SK-N-SH (cell line): ENCODE measurements around the gene ANKRD44. TPM values are rescaled to one million over a fixed set of nuclear protein-coding genes. Genes with fewer than 3 reads are reported as not detected.
A peak's percentile ranks its signal among the peaks of the same experiment; 100 is the strongest.

ENCODE experiments used
- CTCF ChIA-PET: fragments of 300-600, 350-600 bp; formaldehyde crosslinking; extraction: SDS; loops from one replicate; lab custom pipeline; 2021; lab: Yijun Ruan, JAX
- POLR2A ChIA-PET: fragments of 350-600 bp; sonication (Branson Sonifier 250); formaldehyde crosslinking; extraction: SDS; loops from one replicate; lab custom pipeline; 2020; ENCODE audit warnings: antibody characterized with exemption, inconsistent platforms; lab: Yijun Ruan, JAX
- DNase-seq: peaks from one replicate; pipeline ENCODE4 v3.0.0; 2012
- H2AFZ ChIP-seq: fragments of 200-600 bp; sonication (generic); 2 replicates; pipeline ENCODE4 v1.8.1; 2016; ENCODE audit warnings: antibody characterized with exemption, mild to moderate bottlenecking, low read depth
- H3F3A ChIP-seq: fragments of 200-600 bp; sonication (generic); replicated peaks from 2 replicates; pipeline ENCODE3; 2016; ENCODE audit warnings: antibody characterized with exemption, mild to moderate bottlenecking; ENCODE audit not compliant: insufficient read depth
- H3K27ac ChIP-seq, 2 experiments: fragments of 200-500 bp in 1 of 2; fragments of 200-600 bp in 1 of 2; sonication (Bioruptor generic) in 1 of 2; sonication (generic), shearing (Covaris generic) in 1 of 2; 2 replicates each; pipeline versions ENCODE4 v1.5.1 to v1.6.1; 2014 to 2016; ENCODE audit warnings: low read depth in 2 of 2, inconsistent platforms in 1 of 2, low read length in 1 of 2, mild to moderate bottlenecking in 1 of 2, mixed read lengths in 1 of 2
- H3K27me3 ChIP-seq: fragments of 200-600 bp; sonication (generic), shearing (Covaris generic); 2 replicates; pipeline ENCODE4 v1.6.1; 2016; ENCODE audit warnings: mixed run types; ENCODE audit not compliant: insufficient read depth
- H3K36me3 ChIP-seq, 2 experiments: fragments of 200-500 bp in 1 of 2; fragments of 200-600 bp in 1 of 2; sonication (Bioruptor generic) in 1 of 2; sonication (generic) in 1 of 2; replicated peaks in 1 of 2; 2 replicates each; pipeline versions ENCODE3 to v1.5.1; 2014 to 2016; ENCODE audit warnings: low read length in 1 of 2, mild to moderate bottlenecking in 1 of 2; ENCODE audit not compliant: insufficient read depth in 2 of 2, control insufficient read depth in 1 of 2
- H3K4me1 ChIP-seq, 2 experiments: fragments of 200-500 bp in 1 of 2; fragments of 200-600 bp in 1 of 2; sonication (Bioruptor generic) in 1 of 2; sonication (generic), shearing (Covaris generic) in 1 of 2; 2 replicates each; pipeline versions ENCODE4 v1.5.1 to v1.6.1; 2014 to 2016; ENCODE audit warnings: low read depth in 1 of 2, low read length in 1 of 2, mixed run types in 1 of 2; ENCODE audit not compliant: insufficient read depth in 2 of 2, control insufficient read depth in 1 of 2
- H3K4me2 ChIP-seq: fragments of 200-600 bp; sonication (generic), shearing (Covaris generic); 2 replicates; pipeline ENCODE4 v1.6.1; 2017; ENCODE audit warnings: mixed run types
- H3K4me3 ChIP-seq, 2 experiments: fragments of 200-500 bp in 1 of 2; fragments of 200-600 bp in 1 of 2; sonication (Bioruptor generic) in 1 of 2; sonication (generic), shearing (Covaris generic) in 1 of 2; 2 replicates each; pipeline versions ENCODE4 v1.5.1 to v1.8.1; 2014 to 2016; ENCODE audit warnings: low read depth in 2 of 2, inconsistent platforms in 1 of 2, low read length in 1 of 2, mild to moderate bottlenecking in 1 of 2, mixed read lengths in 1 of 2, moderate library complexity in 1 of 2
- H3K79me2 ChIP-seq: fragments of 200-600 bp; sonication (generic); 2 replicates; pipeline ENCODE4 v1.8.1; 2017; ENCODE audit warnings: mild to moderate bottlenecking; ENCODE audit not compliant: insufficient read depth
- H3K9ac ChIP-seq: fragments of 200-600 bp; sonication (generic); 2 replicates; pipeline ENCODE4 v1.6.1; 2017; ENCODE audit warnings: mixed run types
- H3K9me2 ChIP-seq: fragments of 200-600 bp; sonication (generic); 2 replicates; pipeline ENCODE4 v1.6.1; 2017; ENCODE audit warnings: mixed run types
- H3K9me3 ChIP-seq: fragments of 200-600 bp; sonication (generic); 2 replicates; pipeline ENCODE4 v1.6.1; 2017; ENCODE audit warnings: mixed run types, mild to moderate bottlenecking, moderate library complexity
- H4K20me1 ChIP-seq: fragments of 200-600 bp; sonication (generic); 2 replicates; pipeline ENCODE4 v1.6.1; 2017; ENCODE audit warnings: mild to moderate bottlenecking, mixed run types; ENCODE audit not compliant: insufficient read depth
- CTCF ChIP-seq: fragments of 200-600 bp; sonication (generic); IDR thresholded peaks from 2 replicates; pipeline ENCODE4 v1.6.1; 2017; ENCODE audit warnings: antibody characterized with exemption, mild to moderate bottlenecking, moderate library complexity
- EZH2phosphoT487 ChIP-seq: fragments of 200-600 bp; sonication (generic); IDR thresholded peaks from 2 replicates; pipeline ENCODE4 v1.6.1; 2017; ENCODE audit warnings: low read depth, mixed run types, mild to moderate bottlenecking, antibody characterized with exemption, moderate library complexity, borderline replicate concordance
- FOSL2 ChIP-seq: IDR thresholded peaks from 2 replicates; pipeline ENCODE4 v1.4.0; 2012; ENCODE audit warnings: low read depth, mild to moderate bottlenecking, moderate library complexity, borderline replicate concordance
- GABPA ChIP-seq: IDR thresholded peaks from 2 replicates; pipeline ENCODE4 v1.4.0; 2012; ENCODE audit warnings: low read depth, mild to moderate bottlenecking
- IRF3 ChIP-seq: fragments of 150-350 bp; IDR thresholded peaks from 2 replicates; pipeline ENCODE4 v1.6.1; 2016; ENCODE audit warnings: mild to moderate bottlenecking, low read depth, low read length
- MXI1 ChIP-seq: IDR thresholded peaks from 2 replicates; pipeline ENCODE4 v1.6.1; 2012; ENCODE audit warnings: mild to moderate bottlenecking, low read depth, low read length, improper control_type of control experiment
- NRF1 ChIP-seq: IDR thresholded peaks from 2 replicates; pipeline ENCODE4 v1.6.1; 2012; ENCODE audit warnings: low read depth, mild to moderate bottlenecking, low read length
- SMC3 ChIP-seq: IDR thresholded peaks from 2 replicates; pipeline ENCODE4 v1.6.1; 2012; ENCODE audit warnings: low read depth, low read length, improper control_type of control experiment
- TAF1 ChIP-seq: IDR thresholded peaks from 2 replicates; pipeline ENCODE4 v1.6.1; 2012; ENCODE audit warnings: low read depth, mild to moderate bottlenecking, low read length, moderate library complexity, borderline replicate concordance
- USF2 ChIP-seq: fragments of 150-350 bp; IDR thresholded peaks from 2 replicates; pipeline ENCODE4 v1.6.1; 2017; ENCODE audit warnings: antibody characterized with exemption, low read length, low read depth, borderline replicate concordance
- WGBS: methylation state at CpG from one replicate; pipeline ENCODE4 v1.1.6; 2017; ENCODE audit warnings: low lambda C conversion rate; 5-methylcytosine and 5-hydroxymethylcytosine counted together
- polyA plus RNA-seq, 3 experiments: library from polyadenylated mRNA; depleted of rRNA; stranded (reverse); fragments of >200 nt; gene quantifications; 2 replicates each; pipeline ENCODE4 v1.2.3, GENCODE V29; 2012

The ANKRD44 gene
- polyA plus RNA-seq, 1 of the 3 experiments (the other 2 are of a cell fraction), result 12.5 TPM

DNA sequence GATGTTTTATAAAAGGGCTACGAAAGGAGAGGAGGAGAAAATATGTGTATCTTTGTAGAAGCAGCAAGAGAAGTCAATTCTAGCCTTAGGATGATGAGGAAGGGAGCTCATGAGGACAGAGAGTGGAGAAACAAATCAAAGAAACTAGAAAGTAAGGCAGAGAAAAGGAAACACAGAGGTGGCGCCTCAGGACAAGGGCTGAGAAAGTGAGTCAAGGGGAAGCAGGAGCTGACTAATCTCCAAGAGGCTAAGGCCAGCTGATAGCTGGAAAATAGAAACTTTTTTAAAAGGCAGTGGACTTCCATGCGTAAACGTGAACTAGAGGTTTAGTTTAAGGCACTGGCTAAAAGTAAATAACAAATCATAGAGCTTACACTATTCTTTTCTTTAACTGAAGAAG lies 173.3 kb downstream of the ANKRD44 start:
- Histone ChIP-seq H3K27ac (no peak overlapping the region), H3K4me2 (peak overlapping the region; percentile 42; the same call in 1 of the 2 replicates), H3K9me2 (no peaks in the 10 kb centered on the region), H3K27me3 (no peaks in the 10 kb centered on the region), H3K79me2 (no peaks in the 10 kb centered on the region), H3K9me3 (no peaks in the 10 kb centered on the region), H3K36me3 (no peaks in the 10 kb centered on the region), H4K20me1 (no peaks in the 10 kb centered on the region), H3K4me3 (peak overlapping the region in 1 of 2 experiments; percentile 10; a peak in 1 of 4 replicates), H2AFZ (0 out of 2 replicates have a peak overlapping the region, but pooled peaks have one; percentile 9), H3K4me1 (peaks cover 5 to 6% of the 10 kb centered on the region in 2 experiments; a peak in 2 of 4 replicates), H3F3A (no peaks in the 10 kb centered on the region), H3K9ac (no peak overlapping the region)
- ChIA-PET CTCF (interaction anchor here (0.7 to 2.0 kb wide), 5 partner anchors 8 to 125 kb away, joined by 3 to 7 read pairs (median 5); no protein-coding TSS in a partner anchor), POLR2A (interaction anchor here (0.8 kb wide), 1 partner anchor 287 kb away, joined by 3 read pairs; no protein-coding TSS in a partner anchor)
- WGBS, result 71% methylated on average over 4 of the region's 4 CpGs
- DNase-seq, result no peak
- peak; percentile 19; the same call in 1 of the 2 replicates for TF ChIP-seq FOSL2
- no peak for TF ChIP-seq NRF1
- no peak for TF ChIP-seq TAF1
- TF ChIP-seq GABPA, result no peak
- no peak for TF ChIP-seq EZH2phosphoT487

DNA sequence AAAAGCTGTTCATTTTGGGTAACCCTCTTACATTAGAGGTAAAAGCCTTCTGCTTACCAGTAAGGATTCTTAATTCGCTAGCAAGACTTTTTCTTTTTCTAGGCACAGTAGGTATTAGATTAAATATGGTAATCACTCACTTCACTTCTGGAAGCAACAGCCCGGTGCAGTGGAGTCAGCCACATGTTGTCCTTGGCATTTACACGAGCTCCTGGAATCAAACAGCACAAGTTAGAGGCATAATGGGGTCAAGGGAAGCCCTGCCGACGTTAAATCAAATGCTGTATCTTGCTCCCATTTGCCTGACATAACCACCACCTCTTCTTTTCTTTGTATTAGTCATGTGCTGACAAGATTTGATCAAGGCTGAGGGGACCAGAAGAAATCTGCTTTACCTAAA lies 174.1 kb downstream of the ANKRD44 start:
- Histone ChIP-seq H3K79me2 (no peaks in the 10 kb centered on the region), H3K4me2 (no peak overlapping the region), H3K9me2 (no peaks in the 10 kb centered on the region), H3K9ac (no peak overlapping the region), H4K20me1 (no peaks in the 10 kb centered on the region), H3K4me3 (no peak overlapping the region), H3K4me1 (peaks cover 6 to 7% of the 10 kb centered on the region in 2 experiments; a peak in 2 of 4 replicates), H3K27me3 (no peaks in the 10 kb centered on the region), H3K27ac (no peak overlapping the region), H3K9me3 (no peaks in the 10 kb centered on the region), H3F3A (no peaks in the 10 kb centered on the region), H2AFZ (no peak overlapping the region), H3K36me3 (no peaks in the 10 kb centered on the region)
- POLR2A ChIA-PET, result no interaction called here
- no peak for DNase-seq
- CTCF ChIA-PET, result interaction anchor here (1.4 to 2.3 kb wide), 4 partner anchors 10 to 124 kb away, joined by 5 to 15 read pairs (median 6); no protein-coding TSS in a partner anchor
- TF ChIP-seq IRF3, result no peak
- TF ChIP-seq MXI1, result no peak
- TF ChIP-seq CTCF, result no peak
- no peak for TF ChIP-seq USF2
- no peak for TF ChIP-seq SMC3
- 66% methylated on average over 5 of the region's 5 CpGs for WGBS
